ENCODE results near the gene IRAK2. TPM values are rescaled to one million over a fixed set of nuclear protein-coding genes. Genes with fewer than 3 reads are reported as not detected.

The IRAK2 gene
- total RNA-seq, 1 experiment from 2014 or later: 2.8 TPM

GRCh38 chr3:10273702-10274305 lies 109.1 kb downstream of the IRAK2 start:
- DNase-seq (ENCODE audit: low read depth in 1 of 2, low spot score in 2 of 2): no peak

GRCh38 chr3:10274601-10275000 lies 109.9 kb downstream of the IRAK2 start:
- Histone ChIP-seq H3K27ac (no peak overlapping the region), H3K9me3 (replicated peaks) (no peaks in the 10 kb centered on the region), H3K4me1 (replicated peaks) (no peaks in the 10 kb centered on the region), H3K4me3 (no peak overlapping the region), H3K36me3 (peaks cover 60% of the 10 kb centered on the region), H3K27me3 (replicated peaks) (no peaks in the 10 kb centered on the region)
- no peak for DNase-seq (ENCODE audit: low read depth in 1 of 2, low spot score in 2 of 2)

More at GRCh38 chr3:10273702-10274305, 109.1 kb downstream of the IRAK2 start:
- peaks cover 62% of the 10 kb centered on the region for H3K36me3 ChIP-seq
- H3K27ac ChIP-seq: no peak overlapping the region
- no peaks in the 10 kb centered on the region for H3K27me3 ChIP-seq (replicated peaks)
- no peaks in the 10 kb centered on the region for H3K4me1 ChIP-seq (replicated peaks)
- no peaks in the 10 kb centered on the region for H3K9me3 ChIP-seq (replicated peaks)
- no peak overlapping the region for H3K4me3 ChIP-seq

- Histone ChIP-seq H3K4me1 (replicated peaks) (no peaks in the 10 kb centered on the region), H3K27ac (no peak overlapping the region), H3K4me3 (no peak overlapping the region), H3K27me3 (replicated peaks) (no peaks in the 10 kb centered on the region), H3K9me3 (replicated peaks) (no peaks in the 10 kb centered on the region), H3K36me3 (peaks cover 54% of the 10 kb centered on the region)
- no peak for DNase-seq (ENCODE audit: low read depth in 1 of 2, low spot score in 2 of 2)
Measured at GRCh38 chr3:10277115-10277625, 112.5 kb downstream of the IRAK2 start.

GRCh38 chr3:10278501-10278900 lies 113.8 kb downstream of the IRAK2 start:
- Histone ChIP-seq H3K9me3 (replicated peaks) (no peaks in the 10 kb centered on the region), H3K27ac (no peak overlapping the region), H3K27me3 (replicated peaks) (no peaks in the 10 kb centered on the region), H3K4me3 (no peak overlapping the region), H3K36me3 (peaks cover 52% of the 10 kb centered on the region), H3K4me1 (replicated peaks) (no peaks in the 10 kb centered on the region)
- no peak for DNase-seq (ENCODE audit: low read depth in 1 of 2, low spot score in 2 of 2)

GRCh38 chr3:10279384-10280176 lies 114.9 kb downstream of the IRAK2 start:
- Histone ChIP-seq H3K27me3 (replicated peaks) (no peaks in the 10 kb centered on the region), H3K4me3 (no peak overlapping the region), H3K36me3 (peaks cover 47% of the 10 kb centered on the region), H3K4me1 (replicated peaks) (no peaks in the 10 kb centered on the region), H3K27ac (no peak overlapping the region), H3K9me3 (replicated peaks) (no peaks in the 10 kb centered on the region)
- no peak for DNase-seq (ENCODE audit: low read depth in 1 of 2, low spot score in 2 of 2)

- no peaks in the 10 kb centered on the region for H3K9me3 ChIP-seq (replicated peaks)
- peaks cover 47% of the 10 kb centered on the region for H3K36me3 ChIP-seq
- H3K27me3 ChIP-seq (replicated peaks): no peaks in the 10 kb centered on the region
- no peak overlapping the region for H3K27ac ChIP-seq
- H3K4me3 ChIP-seq: no peak overlapping the region
- no peaks in the 10 kb centered on the region for H3K4me1 ChIP-seq (replicated peaks)
- DNase-seq (ENCODE audit: low read depth in 1 of 2, low spot score in 2 of 2): no peak
Measured at GRCh38 chr3:10280177-10280529, 115.4 kb downstream of the IRAK2 start.

GRCh38 chr3:10280571-10280970 lies 115.9 kb downstream of the IRAK2 start:
- DNase-seq (ENCODE audit: low read depth in 1 of 2, low spot score in 2 of 2): no peak
- no peaks in the 10 kb centered on the region for H3K27me3 ChIP-seq (replicated peaks)

GRCh38 chr3:10281951-10282350 lies 117.2 kb downstream of the IRAK2 start:
- Histone ChIP-seq H3K27me3 (replicated peaks) (no peaks in the 10 kb centered on the region), H3K36me3 (peaks cover 41% of the 10 kb centered on the region), H3K27ac (no peak overlapping the region), H3K4me3 (no peak overlapping the region), H3K9me3 (replicated peaks) (no peaks in the 10 kb centered on the region), H3K4me1 (replicated peaks) (no peaks in the 10 kb centered on the region)
- DNase-seq (ENCODE audit: low read depth in 1 of 2, low spot score in 2 of 2): no peak

More at GRCh38 chr3:10280571-10280970, 115.9 kb downstream of the IRAK2 start:
- Histone ChIP-seq H3K4me1 (replicated peaks) (no peaks in the 10 kb centered on the region), H3K9me3 (replicated peaks) (no peaks in the 10 kb centered on the region), H3K27ac (no peak overlapping the region), H3K36me3 (peaks cover 47% of the 10 kb centered on the region), H3K4me3 (no peak overlapping the region)

- H3K27ac ChIP-seq: no peak overlapping the region
- H3K4me1 ChIP-seq (replicated peaks): no peaks in the 10 kb centered on the region
- peaks cover 40% of the 10 kb centered on the region for H3K36me3 ChIP-seq
- H3K27me3 ChIP-seq (replicated peaks): no peaks in the 10 kb centered on the region
- H3K9me3 ChIP-seq (replicated peaks): no peaks in the 10 kb centered on the region
- no peak for DNase-seq (ENCODE audit: low read depth in 1 of 2, low spot score in 2 of 2)
- no peak overlapping the region for H3K4me3 ChIP-seq
Measured at GRCh38 chr3:10283638-10284037, 118.9 kb downstream of the IRAK2 start.

- Histone ChIP-seq H3K4me3 (no peak overlapping the region), H3K36me3 (peaks cover 35% of the 10 kb centered on the region)
Measured at GRCh38 chr3:10284496-10284895, 119.8 kb downstream of the IRAK2 start.

GRCh38 chr3:10285272-10286132 lies 120.8 kb downstream of the IRAK2 start:
- Histone ChIP-seq H3K27me3 (replicated peaks) (no peaks in the 10 kb centered on the region), H3K36me3 (peaks cover 26% of the 10 kb centered on the region), H3K4me1 (replicated peaks) (no peaks in the 10 kb centered on the region), H3K4me3 (no peak overlapping the region), H3K27ac (no peak overlapping the region), H3K9me3 (replicated peaks) (no peaks in the 10 kb centered on the region)
- no peak for DNase-seq (ENCODE audit: low read depth in 1 of 2, low spot score in 2 of 2)

More at GRCh38 chr3:10284496-10284895, 119.8 kb downstream of the IRAK2 start:
- Histone ChIP-seq H3K9me3 (replicated peaks) (no peaks in the 10 kb centered on the region), H3K4me1 (replicated peaks) (no peaks in the 10 kb centered on the region), H3K27ac (no peak overlapping the region), H3K27me3 (replicated peaks) (no peaks in the 10 kb centered on the region)
- DNase-seq (ENCODE audit: low read depth in 1 of 2, low spot score in 2 of 2): no peak

- Histone ChIP-seq H3K27me3 (replicated peaks) (no peaks in the 10 kb centered on the region), H3K9me3 (replicated peaks) (no peaks in the 10 kb centered on the region), H3K36me3 (peaks cover 21% of the 10 kb centered on the region), H3K4me3 (no peak overlapping the region), H3K27ac (no peak overlapping the region), H3K4me1 (replicated peaks) (no peaks in the 10 kb centered on the region)
- DNase-seq (ENCODE audit: low read depth in 1 of 2, low spot score in 2 of 2): no peak
Measured at GRCh38 chr3:10286133-10286524, 121.4 kb downstream of the IRAK2 start.

- Histone ChIP-seq H3K36me3 (peaks cover 21% of the 10 kb centered on the region), H3K9me3 (replicated peaks) (no peaks in the 10 kb centered on the region), H3K4me1 (replicated peaks) (no peaks in the 10 kb centered on the region), H3K4me3 (no peak overlapping the region), H3K27ac (no peak overlapping the region), H3K27me3 (replicated peaks) (no peaks in the 10 kb centered on the region)
- peak in 1 of 2 experiments; percentile 17 for DNase-seq (ENCODE audit: low read depth in 1 of 2, low spot score in 2 of 2)
Measured at GRCh38 chr3:10286596-10287295, 122.0 kb downstream of the IRAK2 start.

Measured in SJSA1 (cell line).